HG03457 (cell line): ENCODE data around the gene RBMS3.

Experiments
- ATAC-seq: cut with Tn5 transposase; IDR thresholded peaks from one replicate; pipeline ENCODE4 v1.9.1; 2021; ENCODE audit warnings: moderate number of reproducible peaks; ENCODE audit not compliant: unreplicated experiment

The RBMS3 gene

DNA sequence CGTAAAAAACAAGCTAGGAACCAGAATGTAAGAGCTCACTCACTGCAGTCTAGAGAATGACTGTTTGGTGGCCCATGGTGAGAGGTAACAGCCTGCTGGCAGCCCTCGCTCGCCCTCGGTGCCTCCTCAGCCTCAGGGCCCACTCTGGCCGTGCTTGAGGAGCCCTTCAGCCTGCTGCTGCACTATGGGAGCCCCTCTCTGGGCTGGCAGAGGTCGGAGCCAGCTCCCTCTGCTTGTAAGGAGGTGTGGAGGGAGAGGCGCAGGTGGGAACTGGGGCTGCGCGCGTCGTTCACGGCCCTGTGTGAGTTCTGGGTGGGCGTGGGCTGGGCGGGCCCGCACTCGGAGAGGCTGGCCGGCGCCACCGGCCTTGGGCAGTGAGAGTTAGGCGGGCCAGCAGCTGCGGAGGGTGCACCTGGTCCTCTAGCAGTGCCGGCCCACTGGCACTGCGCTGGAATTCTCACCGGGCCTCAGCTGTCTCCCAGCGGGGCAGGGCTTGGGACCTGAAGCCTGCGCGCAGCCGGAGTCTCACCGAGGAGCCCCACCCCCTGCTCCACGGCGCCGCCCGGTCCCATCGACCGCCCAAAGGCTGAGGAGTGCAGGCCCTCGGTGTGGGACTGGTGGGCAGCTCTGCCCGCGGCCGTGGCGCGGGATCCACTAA is 420.6 kb downstream of the RBMS3 start:
- no peak for ATAC-seq

DNA sequence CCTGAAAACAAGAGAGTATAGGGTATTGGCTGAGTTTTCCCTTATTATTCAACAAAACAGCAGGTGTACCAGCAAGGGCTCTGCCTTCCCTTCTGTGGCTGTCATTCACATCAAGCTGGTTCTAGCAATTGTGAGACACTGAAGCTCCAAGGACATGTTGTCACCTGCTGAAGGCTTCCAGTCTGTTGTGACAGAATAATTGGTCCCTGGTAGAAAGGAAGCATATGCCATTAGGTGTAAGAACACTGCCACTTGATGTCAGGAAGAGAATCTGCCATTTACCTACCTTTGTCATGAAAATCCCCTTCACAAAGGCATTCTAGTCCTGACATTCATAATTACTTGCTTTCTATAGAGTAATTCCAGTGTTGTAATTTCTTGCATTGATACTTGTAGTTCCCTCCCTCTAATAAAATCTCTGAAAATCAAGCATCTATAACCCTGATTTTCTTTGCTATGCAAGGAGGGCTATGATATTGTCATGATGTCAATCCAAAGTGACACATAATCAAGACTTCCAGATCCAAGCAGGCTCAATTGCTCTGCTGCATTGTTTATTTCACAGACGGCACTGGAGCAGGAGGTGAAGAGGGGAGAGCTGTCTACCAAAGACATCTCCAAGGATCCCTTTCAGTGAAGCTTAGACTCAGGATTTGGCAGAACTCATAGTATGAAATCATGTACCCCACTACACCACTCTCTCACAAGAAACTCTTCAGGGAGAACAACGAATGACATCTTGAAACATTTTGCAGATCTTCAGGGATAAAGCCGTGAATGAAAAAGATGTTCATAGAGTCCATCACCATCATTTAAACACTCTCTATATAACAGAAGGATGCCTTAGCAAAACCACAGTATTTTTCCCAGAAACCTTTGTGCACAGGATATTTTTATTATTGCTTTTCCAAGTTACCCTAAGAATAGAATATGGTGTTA is 425.3 kb downstream of the RBMS3 start:
- ATAC-seq: no peak

GRCh38 chr3:29708884-29709283 is 428.0 kb downstream of the RBMS3 start:
- ATAC-seq: no peak

DNA sequence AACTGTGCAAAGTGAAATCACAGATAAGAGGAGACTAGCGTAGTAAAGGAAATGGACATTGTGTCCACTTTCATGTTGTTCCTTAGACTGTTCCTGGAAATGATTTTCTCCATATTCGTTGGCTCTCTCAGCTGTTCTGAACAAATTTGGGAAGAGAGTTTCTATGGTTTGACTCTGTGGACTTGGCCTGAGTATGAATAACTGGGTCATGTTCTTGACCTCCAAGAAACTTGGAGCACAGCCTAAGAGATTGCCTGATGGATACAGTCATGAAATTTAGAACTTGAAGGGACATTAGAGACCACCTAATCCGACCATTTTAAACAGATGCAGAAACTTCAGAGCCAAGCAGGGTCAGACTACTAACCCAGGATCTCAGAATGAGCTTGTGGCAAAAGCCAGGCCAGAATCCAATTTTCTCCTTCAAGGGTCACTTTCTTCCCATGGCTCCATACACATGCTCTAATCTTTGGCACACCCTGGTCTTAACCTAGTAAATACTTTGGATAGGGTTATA is 430.4 kb downstream of the RBMS3 start:
- no peak for ATAC-seq

GRCh38 chr3:29716213-29716612 is 435.3 kb downstream of the RBMS3 start:
- no peak for ATAC-seq

GRCh38 chr3:29718661-29719065 is 437.8 kb downstream of the RBMS3 start:
- no peak for ATAC-seq

DNA sequence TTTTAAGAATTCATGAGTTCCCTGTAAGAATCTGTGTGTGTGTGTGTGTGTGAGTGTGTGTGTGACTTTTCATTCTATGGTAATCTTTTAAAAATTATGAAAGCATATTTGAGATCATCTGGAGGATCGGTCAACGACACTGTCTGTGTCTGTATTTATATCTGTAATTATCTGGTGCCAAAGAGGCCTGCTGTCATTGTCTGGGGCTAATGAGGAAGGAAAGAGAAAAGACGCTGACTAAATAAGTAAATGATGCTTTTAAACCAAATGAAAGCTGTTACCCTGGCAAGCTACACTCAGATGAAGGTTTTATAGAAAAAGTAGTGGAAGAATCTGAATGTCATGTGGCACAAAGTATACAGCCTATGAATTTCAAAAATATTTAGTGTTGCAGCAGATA is 439.8 kb downstream of the RBMS3 start:
- ATAC-seq: no peak

GRCh38 chr3:29721789-29722188 is 440.9 kb downstream of the RBMS3 start:
- no peak for ATAC-seq

DNA sequence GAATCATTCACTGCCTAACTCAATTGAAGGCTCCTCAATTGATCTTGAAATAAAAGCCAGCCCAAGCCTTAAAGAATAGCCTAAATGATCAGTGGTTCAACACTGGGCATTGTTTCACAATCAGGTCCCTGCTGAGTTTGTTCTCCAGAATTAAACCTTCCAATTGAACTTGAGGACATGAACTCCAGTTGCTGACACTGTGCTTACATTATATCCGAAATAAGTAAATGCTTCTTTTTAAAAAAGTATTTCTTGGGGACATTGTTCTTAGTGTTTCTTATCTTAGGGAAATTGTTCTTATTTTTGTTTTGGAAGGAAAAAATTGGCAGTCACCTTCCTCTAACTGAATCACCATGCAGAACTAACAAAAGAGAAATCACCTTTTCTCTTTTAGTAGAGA is 450.2 kb downstream of the RBMS3 start:
- ATAC-seq: no peak

DNA sequence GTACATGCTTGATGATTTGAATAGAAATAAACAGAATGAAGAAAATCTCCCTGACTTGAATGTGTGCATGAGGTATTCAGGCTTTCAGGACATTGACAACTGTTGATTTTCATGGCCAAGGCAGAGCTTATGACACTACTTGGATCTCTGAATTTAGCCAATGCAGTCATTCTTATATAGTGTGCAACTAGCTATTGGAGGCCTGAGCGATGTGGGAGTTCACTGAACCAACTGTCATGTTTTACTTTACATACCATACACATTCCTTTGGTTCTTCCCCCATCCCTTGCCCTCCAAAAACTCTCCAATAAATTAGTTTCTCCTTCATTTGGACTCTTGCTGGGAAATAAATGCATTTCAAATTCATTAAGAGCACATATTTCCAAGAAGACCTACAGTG is 460.4 kb downstream of the RBMS3 start:
- no peak for ATAC-seq

- ATAC-seq: no peak
Observed at GRCh38 chr3:29745232-29745870, 464.5 kb downstream of the RBMS3 start.

GRCh38 chr3:29746163-29746760 is 465.4 kb downstream of the RBMS3 start:
- ATAC-seq: no peak

- ATAC-seq: no peak
Observed at GRCh38 chr3:29747991-29748390, 467.1 kb downstream of the RBMS3 start.

DNA sequence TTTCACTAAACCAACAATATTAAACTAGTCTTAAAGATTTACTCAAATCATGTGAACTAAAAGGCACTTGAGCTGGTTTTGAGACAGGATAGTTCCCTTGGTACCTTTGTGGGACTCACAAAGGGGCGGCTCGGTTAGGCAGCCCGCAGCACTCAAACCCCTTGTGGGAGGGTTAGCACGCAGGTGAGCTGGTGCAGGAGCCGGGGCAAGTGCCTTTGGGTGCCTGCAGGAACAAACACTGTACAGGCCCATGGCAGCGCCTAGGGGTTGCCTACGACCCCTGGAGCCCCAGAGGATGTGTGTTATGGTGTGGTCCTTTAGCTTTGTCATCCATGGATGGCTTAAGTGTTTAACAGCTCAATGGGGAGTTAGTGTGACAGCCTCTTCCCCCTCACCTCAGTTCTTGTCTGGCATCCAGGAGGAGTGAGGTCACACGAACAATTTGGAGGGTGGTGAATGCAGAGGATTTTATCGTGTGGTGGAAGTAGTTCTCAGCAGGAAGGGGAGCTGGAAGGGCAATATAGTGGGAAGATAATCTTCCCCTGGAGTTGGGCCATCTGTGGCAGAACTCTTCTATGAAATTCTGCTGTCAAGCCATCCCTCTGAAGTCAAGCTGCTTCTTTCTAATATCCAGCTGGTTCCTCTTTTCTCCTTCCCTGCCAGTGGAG is 470.9 kb downstream of the RBMS3 start:
- no peak for ATAC-seq

- ATAC-seq: no peak
Observed at GRCh38 chr3:29754346-29754745, 473.5 kb downstream of the RBMS3 start.

- ATAC-seq: no peak
Observed at GRCh38 chr3:29755416-29755815, 474.5 kb downstream of the RBMS3 start.

- no peak for ATAC-seq
Observed at GRCh38 chr3:29757054-29757777, 476.3 kb downstream of the RBMS3 start.

DNA sequence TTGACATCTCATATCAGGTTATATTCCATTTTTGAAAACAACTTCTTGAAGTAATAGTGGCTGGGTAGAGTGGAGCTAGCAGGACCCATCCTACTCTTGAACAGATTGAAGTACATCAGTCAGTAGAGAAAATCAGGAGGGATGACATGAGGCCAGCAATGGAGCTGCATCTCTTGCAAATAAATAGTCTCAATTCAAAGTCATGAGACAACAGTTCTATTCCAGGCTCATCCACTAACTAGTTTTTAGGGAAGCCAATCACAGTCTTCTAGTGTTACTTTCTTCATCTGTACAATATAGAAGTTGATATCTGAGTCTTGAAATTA is 477.2 kb downstream of the RBMS3 start:
- ATAC-seq: no peak

DNA sequence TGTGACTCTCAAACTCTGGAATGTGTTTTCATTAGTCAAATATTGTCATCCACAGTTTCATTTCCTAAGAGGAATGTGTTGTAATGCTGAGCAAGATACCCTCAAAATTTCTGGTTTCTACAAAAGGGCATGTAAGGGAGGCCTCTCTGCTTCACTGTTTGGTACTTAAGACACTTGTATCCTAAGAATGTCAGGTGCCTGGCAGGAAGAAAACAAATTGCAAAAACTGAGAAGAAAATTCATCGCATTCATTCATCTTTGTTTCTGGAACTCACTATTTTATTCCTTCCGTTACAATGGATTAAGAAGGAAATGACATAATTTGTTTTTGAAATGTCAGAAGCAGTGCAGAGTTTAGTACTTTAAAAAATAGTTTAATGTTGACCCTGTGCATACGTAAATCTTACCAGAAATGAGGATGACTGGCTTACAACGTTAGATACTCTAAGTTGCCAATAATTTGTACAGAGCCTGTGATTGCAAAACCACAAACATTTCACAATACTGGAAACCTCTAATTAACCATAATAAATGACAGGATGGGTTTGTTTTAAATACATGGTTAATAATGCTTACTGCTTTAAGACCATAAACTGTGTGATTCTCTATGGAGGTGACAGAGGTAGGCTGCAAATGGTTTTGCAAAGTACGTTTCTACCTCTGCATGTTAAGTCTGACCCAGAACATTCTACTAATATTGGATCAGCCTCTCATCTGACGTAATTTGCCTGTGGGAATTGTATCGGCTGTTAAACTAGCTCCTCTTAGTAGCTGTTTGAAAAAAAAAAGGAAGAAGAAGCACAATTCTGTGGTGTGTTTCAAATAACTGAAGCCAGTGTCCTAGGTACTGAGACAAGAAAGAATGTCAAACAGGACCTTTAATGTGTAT is 477.8 kb downstream of the RBMS3 start:
- no peak for ATAC-seq
